GM19468 (cell line): ENCODE results near the gene PRKAG2.

Experiments used
- ATAC-seq: cut with Tn5 transposase; IDR thresholded peaks from one replicate; pipeline ENCODE4 v1.9.1; 2021; ENCODE audit warnings: mild to moderate bottlenecking, moderate library complexity, moderate number of reproducible peaks; ENCODE audit not compliant: unreplicated experiment; ENCODE audit errors: extremely low read depth

The PRKAG2 gene

DNA sequence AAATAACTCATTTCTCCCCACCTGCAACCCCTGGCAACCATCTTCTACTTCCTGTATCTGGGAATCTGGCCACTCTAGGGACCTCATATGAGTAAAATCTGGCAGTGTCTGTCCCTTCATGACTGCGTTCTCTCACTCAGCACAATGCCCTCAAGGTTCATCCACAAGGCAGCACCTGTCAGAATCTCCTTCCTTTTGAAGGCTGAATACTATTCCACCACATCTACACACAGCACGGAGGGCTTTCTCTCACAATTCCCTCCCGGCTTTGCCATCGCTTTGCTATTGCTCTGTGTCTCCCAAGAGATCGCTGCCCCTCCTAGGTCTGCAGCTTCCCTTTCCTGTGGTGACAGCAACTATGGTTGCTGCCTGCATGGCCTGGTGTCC, 182.5 kb downstream of the PRKAG2 start:
- no peak for ATAC-seq

DNA sequence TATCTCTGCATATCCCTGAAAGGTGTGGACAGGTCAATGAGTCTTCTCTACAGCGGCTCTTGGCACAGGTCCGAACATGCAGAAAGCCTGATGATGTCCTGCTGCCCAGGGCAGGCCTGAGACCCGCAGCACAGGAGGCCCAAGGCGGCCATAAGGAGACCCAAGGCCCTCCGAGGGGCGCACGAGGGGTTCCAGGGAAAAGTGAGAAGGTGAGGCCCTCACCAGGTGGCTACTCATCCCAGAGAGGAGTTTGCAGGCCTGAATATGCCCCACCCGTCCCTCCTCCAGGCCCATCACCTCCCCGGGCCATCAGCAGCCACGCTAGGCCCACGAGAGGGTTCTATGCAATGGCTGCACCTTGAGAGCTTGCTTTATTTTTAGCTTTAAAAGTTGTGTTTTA, 183.8 kb downstream of the PRKAG2 start:
- no peak for ATAC-seq

DNA sequence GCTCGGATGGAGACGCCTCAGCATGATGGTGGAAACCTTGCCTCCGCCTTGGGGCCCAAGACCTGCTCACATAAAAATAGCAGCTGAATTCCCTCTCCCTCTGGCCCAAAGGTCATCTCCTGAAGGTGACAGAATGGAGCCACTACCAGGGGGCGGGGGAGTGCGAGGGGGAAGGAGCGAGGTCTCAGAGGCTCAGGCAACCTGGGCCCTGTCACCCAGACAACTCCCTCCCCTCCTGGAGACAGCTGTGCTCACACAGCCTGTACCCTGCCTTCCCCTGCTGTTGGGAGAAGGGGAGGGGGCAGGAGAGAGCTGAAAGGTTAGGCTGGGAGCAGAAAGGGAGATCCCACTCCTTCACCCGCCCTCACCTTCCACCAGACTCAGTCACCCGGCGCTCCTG, 184.2 kb downstream of the PRKAG2 start:
- ATAC-seq, result no peak

DNA sequence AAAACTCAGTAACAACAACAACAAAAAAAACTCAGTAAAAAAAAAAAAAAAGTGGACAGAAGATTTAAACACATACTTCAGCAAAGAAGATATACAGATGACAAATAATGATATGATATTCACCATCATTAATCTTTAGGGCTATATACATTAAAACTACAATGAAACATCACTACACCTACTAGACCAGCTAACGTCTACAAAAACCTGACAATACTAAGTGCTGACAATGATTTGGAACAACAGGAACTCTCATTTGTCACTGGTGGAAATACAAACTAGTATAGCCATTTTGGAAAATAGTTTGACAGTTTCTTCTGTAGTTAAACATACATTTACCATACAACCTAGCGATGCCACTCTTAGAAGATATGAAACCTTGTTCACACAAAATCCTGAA, 185.5 kb downstream of the PRKAG2 start:
- no peak for ATAC-seq

DNA sequence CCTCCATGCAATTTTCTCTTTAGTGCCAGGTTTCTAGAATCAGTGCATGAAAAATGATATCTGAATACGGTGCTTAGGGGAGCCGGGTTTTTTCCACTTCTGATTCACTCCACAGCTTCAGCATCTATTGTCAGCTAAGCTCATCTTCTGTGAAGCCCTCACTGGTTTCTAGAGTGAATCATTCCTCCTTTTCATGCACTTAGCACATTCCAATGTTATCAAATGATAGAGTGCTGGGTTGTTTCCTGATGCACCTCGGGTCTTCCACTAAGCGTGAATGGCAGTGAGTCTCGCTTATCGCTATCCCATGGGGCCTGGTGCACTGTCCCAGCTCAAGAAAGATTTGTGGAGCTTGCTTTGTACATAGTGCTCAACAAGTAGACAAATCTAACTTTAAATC, 186.3 kb downstream of the PRKAG2 start:
- no peak for ATAC-seq

DNA sequence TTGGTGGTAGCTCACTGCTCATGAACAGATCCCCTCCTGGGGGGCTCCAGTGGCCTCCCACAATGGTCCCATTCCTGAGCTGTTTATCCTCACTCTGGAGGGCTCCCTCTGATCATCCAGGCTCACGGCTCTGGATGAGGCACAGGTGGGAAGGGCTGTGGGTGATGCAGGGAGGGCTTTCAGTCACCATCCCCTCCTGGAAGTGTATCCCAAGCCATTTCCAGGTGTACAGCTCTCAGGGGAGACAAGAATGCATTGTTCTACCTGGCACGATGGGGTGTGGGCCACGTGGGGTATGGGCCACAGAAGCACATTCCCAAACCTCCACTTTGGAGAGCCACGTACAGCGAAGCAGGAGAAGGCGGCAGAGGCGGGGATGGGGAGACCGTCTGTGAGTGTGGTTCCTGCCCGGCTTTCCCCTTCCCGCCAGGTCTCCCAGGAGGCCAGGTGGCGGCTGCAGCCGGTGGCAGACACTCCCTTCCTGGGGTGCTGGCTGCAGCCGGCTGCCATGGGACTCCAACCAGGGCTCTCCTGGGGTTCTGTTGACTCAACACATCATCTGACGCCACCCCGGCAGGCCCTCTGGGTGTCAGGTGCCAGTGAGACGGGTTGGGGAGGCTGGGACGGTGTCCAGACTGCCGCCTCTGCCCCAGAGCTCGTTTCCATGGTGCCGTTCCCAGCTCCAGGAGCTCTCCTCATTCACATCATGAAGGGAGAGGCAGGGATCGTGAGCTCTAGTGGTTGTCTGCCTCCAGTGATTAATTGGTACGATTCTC, 187.5 kb downstream of the PRKAG2 start:
- no peak for ATAC-seq

DNA sequence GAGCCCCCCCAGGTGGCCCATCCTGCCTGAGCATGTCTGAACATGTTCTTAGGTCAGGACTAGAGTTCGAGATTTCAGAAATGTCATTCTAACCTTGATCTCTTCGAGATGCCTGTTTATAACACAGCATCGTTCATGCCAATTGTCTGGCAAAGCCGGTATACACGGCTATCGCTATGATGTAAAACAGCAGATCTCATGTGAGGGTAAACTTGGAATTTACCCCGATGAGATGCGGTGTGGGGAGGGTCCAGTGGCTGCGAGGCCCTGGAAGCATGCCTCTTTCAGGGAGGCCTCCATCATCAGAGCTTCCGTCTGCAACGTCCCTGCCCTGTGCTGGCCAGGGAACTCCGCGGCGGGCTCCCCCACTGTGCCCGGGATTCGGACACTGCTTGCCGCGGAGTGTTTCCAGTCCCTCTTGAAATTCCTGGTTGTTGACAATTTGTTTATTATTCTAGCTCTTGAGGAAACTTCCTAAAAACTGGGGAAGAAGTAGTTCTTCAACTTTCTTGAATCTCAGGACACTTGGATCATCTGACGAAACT, 188.6 kb downstream of the PRKAG2 start:
- ATAC-seq, result no peak

DNA sequence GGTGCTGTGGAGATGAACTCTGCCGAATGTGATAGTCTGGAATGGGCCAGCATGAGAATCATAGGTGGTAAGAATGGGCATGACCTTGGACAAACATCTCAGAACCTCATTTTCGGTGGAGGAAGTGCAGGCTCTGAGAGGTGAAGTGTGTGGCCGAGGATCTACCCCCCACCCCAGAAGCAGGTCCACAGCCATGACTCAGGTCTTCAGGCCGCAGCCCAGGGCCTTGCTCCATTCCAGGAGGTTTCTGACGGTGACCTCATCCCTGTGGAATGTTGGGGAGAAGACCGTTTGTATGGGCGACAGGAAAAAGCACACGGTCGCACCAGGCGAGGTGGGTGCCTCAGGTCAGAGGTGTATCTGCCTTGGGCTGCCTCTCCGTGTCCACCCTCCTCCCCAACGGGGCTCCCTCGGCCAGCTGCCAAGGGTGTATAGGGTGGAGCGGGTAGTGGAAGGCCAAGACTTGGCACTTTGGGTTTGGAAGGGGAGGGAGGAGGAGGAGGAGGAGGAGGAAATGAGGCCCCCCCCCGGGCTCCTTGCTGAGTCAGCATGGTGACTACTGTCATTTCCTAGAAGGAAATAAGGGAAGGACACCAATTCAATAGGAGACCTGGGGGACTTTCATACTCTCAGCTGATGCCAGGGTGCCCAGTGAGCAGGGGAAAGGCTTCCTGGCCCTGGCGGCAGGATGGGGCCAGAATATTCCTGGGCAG, 189.2 kb downstream of the PRKAG2 start:
- no peak for ATAC-seq

DNA sequence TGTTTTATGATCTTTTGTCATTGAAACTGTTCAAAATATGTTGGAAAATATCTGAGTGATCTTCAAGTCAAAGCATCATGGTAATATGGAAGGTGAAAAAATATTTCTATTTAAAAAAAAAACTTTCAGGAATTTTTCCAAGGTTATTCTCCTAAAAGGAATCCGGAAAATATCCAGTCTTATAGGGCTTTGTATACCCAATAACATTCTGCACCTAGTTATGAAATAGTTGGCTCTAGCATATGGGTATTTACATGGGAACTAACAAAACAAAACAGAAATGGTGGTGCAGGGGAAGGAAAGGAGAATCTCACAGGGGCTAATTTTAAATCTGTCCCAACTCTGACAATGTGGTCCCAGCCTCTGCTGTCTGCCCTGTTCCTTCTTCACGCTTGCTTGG, 190.1 kb downstream of the PRKAG2 start:
- ATAC-seq, result no peak

DNA sequence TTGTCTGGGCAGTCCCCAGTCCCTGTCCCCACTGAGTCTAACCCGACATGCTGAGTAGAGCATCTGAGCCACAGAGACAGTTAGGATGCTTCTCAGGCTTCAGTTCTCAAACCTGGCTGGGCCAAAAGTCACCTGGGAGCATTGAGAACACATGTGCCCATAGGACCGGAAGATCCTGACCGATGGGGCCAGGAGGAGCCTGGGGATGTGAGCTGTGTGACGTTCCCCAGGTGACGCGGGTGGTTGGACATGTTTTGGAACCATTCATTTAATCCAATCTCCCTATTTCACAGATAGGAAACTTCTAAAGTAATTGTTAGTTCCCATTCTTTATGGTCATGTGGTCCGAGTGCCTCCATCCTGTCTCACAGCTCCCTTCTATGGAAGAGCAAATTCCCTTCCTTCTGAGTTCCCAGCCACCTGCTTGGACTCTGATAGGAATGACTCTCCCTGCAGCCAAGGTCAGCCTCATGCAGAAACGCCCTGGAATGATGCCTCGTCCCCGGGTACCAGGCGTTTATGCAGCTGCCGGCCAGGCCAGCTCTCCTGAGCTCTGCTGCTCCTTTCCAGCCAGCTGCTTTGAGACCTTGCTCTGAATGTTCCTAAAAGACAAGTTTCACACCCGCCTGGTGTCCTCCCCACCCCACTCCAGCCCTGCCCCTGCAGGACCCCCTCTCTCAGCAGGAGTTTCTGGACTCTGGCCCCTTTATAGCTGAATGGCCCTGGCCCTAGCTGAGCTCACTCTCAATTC, 190.7 kb downstream of the PRKAG2 start:
- ATAC-seq, result no peak

DNA sequence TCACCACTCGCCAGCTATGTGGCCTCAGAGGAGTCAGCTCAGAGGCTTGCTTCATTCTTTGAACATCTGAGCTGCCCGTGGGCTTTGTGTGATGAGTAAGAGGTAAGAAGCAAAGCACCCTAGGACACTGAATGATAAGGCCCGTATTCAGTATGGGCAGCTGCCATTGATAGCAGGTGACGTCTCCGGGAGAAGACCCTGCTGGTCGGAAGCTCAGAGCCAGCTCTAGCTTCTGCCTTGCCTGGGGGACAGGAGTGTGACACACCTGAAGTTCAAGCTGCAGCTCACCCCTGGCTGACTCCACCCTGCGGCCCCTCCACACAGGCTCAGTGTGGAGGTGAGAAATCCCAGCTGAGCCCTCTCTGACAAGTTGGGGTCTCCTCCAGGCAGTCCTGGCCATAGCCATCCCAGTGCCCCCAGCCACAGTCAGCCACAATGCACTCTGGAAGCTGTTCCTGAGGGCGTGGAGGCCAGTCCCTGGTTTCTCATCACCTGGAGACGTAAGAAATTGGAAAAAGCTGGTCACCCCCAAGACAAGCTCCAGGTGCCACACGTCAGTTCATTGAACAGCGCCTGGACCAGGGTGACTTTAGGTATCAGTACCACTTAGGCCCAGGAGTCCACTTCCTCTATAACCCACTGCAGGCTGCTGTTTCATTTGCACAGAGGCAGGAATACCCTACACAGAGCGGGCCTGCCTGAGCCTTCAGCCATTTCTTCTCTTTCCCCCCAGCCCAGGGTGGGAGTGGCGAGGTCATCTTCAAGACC, 192.3 kb downstream of the PRKAG2 start:
- no peak for ATAC-seq

DNA sequence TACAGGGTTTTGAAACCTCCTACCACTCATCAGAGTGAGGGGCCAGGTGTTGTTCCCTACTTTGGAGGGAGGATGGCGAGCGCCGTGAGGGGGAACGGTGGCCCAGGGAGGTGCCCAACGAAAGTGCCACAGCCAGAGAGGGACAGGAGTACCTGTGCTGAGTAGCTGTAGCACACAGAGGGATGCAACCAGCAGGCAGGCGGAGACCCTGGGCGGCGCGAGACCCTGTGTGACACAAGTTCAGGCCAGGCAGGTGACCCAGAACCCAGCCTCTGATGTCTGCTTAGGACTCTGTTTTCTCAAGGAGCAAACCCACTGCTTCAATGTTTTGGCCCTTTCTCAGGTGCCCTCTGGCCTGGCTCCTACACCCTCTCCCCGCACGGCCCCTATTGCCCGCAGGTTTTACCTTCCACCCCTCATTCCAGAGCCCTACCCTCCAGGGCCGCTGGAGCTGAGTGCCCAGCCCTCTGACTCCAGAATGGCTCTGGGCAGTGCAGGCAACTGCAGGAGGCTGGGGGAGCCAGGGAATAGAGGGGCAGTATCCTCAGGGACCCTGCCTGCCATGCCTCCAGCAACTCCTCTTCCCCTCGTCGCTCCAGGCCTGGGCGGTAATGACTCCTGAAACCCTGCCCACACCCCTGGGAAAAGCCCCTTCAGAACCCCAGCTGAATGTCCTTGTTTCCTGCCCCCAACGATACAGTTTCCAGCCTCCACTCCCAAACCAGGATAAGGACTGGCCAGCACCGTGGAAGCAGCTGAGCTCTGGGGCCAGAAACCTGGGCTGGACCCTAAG, 193.1 kb downstream of the PRKAG2 start:
- ATAC-seq, result no peak

DNA sequence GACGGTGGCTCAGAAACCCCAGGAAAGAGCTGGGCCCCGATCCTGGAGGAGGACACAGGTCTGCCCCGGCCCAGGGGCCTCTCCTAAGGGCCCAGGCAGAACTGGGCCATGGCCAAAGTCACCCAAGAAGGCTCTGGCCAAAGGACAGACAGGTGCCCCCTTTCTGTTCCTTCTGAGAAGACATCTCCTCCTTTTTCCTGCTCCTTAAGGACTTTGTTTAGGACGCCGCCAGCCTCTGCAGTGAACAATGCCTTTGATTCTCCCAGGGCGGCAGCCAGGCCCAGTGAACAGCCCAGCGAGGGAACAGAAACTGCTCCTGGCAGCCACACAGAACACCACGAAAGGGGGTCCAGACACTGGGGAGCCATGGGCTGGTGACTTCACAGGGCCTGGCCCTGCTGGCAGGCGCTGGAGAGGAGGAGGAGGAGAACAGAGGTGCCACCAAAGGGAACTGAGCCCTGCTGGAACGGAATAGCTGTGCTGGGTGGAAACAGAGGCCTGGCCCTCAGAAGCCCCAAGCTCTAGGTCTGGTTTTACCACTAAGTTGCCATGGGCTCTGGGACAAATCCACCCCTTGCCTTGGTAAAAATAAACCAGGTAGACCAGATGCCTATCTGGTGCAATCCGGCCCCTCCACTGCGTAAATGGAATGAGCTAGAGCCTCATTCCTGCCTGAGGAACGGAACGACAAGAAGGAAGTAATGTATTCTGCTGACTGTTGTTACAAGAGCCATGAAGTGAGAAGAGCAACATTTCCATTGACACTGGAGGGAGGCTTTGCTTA, 193.9 kb downstream of the PRKAG2 start:
- ATAC-seq, result no peak

DNA sequence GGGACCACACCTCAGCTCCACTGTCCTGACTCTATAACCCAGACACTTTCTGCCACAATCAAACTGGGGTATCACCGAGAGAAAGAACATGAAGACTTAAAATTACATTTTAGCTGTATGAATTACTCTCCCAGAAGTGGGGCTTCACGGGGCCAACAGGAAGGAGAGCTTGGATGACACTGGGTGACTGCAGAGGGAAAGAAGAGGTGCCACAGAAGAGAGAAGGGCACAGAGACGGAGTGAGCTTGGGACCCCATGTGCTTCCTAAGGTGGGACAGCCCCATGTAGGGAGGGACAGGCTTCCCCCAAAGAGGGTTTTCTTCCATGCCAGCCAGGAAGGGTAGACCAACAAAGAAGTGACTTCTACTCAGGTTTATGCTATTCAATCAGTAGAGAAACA, 195.2 kb downstream of the PRKAG2 start:
- ATAC-seq, result no peak

DNA sequence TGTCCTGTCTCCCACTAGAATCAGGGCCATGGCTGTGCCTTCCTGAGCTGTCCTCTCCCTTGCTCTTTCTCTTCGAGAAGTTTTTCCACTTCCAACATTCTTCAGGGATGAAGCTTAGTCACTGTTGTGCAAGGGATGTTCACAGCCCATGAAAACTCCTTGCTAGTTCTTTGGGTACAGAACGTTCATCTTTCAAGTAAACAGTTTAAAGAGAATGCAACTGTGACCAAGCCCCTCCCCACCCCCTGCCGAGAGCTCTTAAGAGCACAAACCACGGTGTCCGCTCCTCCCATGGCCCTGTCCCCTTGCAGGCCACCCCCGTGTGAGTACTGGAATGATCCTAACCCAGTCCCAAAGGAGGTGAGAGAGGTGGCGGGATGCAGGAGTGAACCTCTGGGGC, 196.1 kb downstream of the PRKAG2 start:
- ATAC-seq, result no peak

DNA sequence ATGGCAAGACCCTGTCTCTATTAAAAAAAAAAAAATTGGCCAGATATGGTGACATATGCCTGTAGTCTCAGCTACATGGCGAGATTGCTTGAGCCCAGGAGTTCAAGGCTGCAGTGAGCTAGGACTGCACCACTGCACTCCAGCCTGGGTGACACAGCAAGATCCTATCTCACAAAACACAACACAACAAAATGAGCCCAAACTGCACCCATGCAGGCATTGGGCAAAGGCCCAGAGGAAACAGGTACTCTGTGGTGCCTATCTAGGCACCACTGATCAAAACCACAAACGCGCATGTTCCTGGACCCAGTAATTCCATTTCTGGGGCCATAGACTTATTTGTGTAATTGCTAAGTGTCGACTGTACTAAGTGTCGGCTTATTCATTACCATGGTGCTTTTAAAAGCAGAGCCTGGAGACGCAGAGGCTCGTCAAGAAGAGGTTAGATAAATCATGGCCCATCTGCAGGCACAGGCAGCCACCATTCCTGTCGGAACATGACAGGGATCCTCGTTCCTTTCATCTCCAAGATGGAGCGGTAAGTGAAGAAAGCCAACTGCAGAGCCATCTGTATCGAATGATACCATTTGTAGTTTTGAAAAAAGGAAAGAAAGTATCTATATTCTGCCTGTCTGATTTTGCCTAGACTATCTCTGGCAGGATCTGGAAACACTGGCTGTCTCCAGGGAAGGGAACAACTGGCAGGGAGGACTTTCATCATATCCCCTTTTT, 196.9 kb downstream of the PRKAG2 start:
- ATAC-seq, result no peak

DNA sequence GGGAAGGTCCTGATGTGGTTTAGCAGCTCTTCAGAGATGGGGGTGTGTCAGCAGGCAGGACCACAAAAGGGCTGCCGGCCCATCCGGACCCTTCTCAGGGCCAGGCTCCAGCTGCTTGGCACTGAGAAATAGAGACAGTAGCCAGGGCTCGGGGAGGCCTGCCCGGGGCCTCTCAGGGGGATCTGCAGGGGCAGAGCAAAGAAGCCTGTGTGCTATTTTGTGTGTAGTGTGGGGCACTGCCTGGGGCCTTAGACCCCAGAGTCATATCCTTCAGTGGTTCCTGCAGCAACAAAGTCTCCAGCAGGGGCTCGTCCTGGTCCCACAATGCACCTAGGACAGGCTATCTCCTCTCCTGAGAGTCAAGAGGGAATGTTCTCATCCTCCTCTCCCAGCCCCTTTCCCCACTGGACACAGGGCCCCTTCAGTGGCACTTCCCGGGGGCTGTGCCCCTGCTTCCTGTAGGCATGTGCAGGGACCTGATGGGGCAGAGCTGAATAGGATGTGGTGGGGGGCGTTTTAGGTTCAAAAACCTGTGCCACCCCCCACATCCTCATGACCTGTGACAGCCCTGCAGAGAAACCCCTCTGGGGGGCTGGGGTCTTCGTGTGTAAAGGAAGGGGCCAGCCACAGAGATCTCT, 197.7 kb downstream of the PRKAG2 start:
- ATAC-seq, result no peak

DNA sequence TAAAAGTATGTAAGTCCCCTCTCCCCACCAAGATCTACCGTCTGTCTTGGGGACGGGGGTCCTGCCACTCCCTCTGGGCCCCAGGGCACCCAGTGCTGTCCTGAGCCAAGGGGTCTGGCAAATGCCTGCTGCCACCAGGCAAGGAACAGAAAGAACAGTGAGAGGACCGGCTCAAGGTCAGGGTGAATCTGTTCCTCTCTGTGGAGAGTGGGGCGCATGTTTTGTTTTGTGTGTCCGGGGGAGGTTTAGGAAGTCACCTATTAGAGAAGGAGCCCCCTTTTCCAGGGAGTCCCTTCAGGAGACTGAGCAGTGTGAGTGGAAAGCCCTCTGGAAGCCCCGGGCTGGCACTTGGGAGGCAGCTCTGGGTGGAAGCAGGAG, 198.7 kb downstream of the PRKAG2 start:
- ATAC-seq, result no peak
